GM19193 (cell line): ENCODE results near the gene CALML5.

Experiments
- POLR2A ChIP-seq: IDR thresholded peaks from 4 replicates; pipeline ENCODE4 v1.6.1; 2011; ENCODE audit not compliant: insufficient read depth, insufficient read length; ENCODE audit errors: extremely low read depth

Gene CALML5

DNA sequence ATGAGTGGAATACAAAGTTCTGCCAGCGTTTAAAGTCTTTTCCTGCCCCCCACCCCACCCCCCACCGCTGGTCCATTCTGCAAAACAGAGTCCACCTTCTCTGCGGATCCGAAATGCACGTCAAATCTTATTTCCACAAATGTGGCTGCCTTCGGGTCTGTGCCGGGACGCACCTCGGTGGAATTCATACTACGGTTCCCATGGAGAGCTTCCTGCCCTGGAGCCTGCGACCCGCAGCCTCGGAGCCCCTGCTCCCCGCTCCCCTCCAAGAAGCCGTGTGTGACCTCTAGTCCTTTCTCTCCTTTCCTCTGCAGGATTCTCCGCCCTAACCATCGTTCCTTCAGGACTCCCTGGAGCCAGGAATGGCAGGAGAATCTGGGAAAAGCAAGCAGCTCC is 12.5 kb upstream of the CALML5 start:
- no peak for TF ChIP-seq POLR2A

DNA sequence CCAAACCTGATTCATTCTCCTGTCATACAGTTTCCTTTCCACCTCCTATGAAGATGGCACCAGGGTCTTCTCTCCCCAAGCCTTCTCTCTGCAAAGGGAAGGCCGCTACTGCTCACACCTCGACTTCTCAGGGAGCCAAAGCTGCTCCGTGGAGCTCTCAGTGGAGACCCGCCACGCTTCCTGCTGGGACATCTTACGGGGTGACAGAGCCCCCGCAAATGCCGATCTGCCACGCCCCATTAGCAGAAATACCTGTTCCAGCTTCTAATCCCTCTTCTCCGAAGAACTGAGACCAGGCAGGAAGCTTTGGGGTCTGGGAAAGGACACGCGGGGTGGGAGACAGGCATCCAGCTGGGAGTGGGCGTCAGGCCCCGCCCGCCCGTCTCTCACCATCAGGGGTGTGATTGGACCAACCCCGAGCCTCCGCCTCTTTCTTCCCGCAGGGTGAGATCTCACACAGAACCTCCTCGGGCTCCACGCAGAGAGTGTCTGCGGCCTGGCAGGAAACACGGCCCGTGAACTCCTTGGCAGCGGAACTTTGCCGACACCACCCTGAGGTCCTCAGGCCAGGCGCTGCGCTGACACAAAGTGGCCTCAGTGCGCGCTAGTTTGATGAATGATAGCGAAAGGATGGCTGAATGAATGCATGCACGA is 12.0 kb upstream of the CALML5 start:
- no peak for TF ChIP-seq POLR2A

DNA sequence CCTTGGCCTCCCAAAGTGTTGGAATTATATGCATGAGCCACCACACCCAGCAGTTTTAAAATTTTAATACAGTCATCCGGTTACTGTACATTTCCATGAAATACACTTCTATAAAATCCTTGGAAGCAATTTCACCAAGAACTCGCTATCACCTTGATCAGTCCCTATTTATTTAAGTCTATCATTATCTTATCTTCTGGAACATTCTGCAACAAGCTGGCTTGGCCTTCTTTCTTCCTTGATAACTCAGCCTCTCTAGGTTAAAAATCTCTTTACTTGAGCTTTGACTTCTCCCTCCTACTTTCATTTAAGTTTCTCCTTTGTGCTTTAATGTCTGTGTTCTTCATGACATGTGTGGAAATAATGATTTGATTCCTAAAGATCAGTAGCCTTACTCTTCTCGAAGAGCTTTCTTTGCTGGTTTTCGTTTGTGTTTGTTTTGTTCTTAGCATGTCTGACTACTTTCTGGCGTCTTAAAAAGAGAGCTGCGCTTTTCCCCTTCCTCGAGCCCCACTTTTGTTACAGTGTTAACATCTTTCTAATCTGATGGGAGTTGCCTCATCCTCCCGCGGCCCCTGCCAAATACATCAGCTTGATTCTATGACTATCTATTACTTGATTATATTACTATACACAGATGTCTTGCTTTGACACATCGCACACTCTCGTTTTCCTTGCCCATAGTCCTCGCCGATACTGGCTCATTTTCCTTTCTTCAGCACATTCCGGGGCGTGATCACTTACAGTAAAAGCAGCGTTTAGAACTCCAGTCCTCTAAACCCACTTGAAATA is 11.1 kb upstream of the CALML5 start:
- TF ChIP-seq POLR2A: no peak

DNA sequence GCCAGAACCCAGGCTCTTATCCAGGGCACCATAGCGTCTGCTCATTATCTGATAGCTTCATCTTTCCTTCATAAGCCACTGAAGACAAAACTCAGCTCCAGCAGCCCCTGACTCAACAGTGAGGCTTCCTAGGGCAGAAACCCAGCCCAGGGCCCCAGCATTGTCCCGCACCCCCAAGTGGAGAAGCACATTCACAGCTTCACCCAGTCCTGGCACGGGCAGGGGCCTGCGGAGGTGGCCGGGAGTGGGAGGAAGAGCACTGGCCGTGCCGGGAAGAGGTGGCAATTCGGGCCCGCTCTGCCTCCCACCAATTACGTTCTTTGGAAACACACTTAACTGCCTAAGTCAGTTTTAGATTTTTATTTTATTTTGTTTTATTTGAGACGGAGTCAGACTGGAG is 10.3 kb upstream of the CALML5 start:
- TF ChIP-seq POLR2A: no peak

DNA sequence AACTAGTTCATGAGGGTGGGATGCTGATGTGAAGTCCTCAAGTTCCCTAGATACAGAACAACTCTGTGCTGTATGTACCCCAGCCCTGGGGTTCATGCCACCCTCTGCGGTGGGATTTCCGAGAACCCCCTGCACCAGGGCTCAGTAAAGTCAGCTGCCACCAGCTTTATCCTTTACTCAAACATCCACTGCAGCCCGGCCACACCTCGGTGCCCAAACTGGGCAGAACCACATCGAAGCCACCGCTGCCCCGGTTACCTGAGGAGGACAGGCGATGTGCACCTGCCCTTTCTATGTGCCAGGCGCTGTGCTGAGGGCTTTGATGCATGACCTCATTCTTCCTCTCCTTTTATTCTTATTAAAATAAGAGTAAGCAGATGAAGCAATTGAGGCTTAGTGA is 9.9 kb upstream of the CALML5 start:
- no peak for TF ChIP-seq POLR2A

DNA sequence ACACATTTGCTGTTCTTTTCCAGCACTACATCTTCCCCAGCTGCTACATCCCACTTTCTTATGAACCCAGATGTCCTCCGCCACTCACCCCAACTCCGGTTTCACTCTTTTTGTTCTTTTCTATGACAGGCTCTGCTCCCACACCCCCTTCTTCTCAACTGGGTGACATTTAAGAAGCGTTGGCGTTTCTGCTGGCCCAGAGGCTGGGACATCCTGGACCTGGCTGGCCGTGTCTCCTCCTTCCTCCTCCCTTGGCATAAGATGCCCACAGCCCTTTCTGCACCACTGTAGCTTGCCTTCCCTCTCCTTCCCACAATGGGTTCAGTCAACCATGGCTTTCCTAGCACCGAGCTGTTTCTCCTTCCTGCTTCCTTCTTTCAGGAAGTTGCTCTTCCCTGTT is 9.4 kb upstream of the CALML5 start:
- TF ChIP-seq POLR2A: no peak

DNA sequence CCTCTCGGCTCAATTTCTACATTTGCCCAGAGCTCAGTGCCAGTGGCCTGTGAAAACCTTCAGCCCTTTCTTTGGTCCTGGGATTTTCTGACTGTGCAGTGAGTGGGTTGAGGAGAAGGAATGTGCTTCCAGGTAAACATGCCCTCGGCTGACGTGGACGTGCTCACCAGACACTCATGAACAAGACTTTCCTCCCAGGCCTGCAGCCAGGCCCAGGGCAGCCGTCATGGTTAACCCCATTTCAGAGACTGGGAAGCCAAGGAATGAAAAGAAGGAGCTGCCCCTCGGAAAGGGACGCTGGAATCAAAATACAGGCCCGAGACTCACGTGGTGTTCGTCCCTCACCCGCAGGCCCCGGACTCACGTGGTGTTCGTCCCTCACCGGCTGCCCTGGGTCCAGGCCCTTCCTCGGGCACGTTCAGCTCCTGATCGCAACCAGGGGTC is 8.8 kb upstream of the CALML5 start:
- no peak for TF ChIP-seq POLR2A

DNA sequence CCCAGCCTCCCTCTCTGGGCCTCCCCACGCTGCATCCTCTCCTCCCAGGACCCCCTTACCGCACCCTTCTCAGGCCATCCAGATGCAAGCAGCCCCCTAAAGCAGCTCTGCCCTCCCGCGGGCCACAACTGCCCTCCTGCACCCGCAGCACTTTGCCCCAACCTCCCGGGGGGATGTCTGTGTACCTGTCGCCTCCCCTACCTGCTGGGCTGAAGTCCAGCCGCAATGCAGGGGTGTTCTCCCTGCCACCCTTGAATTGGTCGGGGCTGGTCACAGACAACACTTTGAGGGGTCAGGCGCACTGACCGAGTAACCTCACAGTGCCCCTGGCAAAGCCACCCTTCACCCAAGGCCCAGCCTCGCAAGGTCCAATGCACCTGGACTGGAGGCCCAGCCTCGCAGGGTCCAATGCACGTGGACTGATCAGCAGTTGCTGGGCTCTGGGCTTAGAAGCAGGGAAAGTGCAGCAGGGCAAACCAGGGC is 8.3 kb upstream of the CALML5 start:
- TF ChIP-seq POLR2A: no peak

DNA sequence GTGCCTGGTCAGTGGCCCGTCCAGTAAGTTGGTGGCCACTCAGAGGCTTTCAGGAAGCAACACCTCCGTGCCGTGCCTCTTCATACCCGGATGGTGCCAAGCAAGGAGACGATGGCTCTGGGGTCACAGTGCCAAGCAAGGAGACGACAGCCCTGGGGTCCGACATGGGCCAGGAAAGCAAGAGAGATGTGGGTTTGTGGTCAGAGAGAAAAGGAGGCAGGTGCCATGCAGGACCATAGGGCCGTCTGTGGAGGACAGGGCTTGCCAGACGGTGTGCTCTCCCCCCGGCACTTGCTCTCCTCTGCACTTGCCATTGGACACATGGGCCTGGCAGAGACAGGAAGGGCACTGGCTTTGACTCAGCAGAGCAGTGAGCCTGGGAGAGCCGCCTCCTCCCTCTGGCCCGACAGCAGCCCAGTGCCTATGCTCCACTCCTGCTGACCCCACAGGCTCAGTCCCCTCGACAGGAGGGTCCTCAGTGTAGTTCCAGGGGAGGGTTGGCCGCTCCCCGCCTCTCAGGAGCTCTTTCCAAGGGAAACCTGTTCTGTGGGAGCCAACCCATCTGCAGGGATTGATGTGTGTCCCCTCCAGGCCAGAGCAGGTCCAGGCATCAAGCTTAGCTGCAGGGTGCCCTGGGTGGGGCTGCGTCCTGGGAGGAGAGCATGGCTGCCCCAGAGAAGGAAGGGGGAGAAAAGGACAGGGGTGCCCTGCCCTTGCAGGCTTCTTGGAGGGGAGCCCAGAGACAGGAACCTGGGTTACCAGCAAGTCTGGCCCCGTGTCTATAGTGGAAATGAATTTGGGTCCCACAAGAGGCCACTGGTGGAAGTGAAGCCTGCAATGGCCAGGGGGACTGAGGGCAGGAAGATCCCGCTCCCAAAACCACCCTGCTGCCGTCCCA is 7.6 kb upstream of the CALML5 start:
- TF ChIP-seq POLR2A: no peak

DNA sequence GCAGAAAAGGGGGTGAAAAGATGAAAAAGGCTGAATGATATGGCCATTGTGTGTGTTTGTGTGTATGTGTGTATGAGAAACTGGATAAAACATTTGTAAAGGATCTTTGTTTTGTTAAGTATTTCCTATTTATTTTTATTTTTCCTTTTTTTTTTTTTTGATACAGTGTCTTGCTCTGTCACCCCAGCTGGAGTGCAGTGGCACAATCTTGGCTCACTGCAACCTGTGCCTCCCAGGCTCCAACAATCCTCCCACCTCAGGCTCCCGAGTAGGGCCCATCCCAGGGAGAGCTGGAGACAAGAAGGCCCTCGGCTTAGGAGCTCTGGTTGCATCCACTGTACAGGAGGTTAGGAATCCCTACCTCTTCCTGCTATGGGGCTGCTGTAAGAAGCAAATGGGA is 6.9 kb upstream of the CALML5 start:
- TF ChIP-seq POLR2A: no peak

DNA sequence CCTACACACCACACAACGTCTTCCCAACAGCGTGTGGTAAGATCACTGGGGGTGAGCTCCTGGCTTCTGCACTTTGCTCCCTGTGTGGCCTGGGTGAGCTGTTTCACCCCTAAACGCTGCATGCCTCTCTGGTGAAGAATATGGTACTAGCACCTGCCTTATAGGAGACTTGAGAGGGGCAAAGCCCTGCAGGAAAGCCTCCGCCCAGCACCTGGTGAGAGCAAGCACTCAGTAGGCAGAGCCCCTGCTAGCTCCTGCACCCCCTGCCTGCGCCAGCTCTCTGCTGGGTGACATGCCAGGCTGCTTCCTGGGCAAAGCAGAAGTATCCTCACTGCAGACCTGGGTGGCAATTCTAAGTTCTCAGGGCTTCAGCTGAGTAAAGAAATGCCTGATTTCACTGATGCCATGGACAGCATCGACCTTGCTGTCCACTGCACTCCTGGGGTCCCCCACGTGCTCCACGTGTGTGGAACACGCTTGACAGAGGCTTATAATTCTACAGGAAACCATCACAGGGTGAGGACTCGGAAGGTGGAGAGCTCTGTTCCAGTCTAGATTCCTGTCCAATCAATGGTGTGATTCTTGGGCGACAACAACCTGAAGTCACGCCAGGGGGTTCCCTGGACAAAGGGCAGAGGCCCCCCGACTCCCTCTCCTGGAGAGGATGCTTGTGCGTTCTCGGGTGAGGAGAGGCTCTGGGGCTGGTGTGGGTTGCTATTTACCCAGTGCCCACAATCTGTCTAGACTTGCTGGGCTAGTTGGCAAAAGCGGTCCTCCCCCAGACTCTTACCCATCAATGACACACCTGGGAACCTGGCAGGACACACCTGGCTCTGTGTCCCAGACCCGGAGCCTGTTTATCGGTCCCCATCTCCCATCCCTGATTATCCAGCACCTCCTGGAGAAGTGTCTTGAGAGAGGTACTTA is 5.0 kb upstream of the CALML5 start:
- no peak for TF ChIP-seq POLR2A

DNA sequence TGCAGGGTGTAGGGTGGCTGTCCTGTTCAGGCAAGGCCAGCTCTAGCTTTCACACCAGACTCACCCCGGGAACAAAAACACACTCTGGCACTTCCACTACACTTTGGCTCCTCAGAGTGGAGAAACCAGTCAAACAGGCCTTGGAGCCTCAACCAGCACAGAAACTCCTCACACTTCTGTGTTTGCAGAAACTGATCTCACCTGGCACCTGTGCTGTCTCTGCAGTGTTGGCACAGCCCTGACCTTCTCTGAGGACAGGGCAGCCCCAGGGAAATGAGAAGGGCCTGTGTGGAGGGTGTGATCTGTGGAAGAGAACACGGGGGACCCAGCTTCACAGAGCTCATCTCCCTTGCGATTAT is 4.1 kb upstream of the CALML5 start:
- no peak for TF ChIP-seq POLR2A

DNA sequence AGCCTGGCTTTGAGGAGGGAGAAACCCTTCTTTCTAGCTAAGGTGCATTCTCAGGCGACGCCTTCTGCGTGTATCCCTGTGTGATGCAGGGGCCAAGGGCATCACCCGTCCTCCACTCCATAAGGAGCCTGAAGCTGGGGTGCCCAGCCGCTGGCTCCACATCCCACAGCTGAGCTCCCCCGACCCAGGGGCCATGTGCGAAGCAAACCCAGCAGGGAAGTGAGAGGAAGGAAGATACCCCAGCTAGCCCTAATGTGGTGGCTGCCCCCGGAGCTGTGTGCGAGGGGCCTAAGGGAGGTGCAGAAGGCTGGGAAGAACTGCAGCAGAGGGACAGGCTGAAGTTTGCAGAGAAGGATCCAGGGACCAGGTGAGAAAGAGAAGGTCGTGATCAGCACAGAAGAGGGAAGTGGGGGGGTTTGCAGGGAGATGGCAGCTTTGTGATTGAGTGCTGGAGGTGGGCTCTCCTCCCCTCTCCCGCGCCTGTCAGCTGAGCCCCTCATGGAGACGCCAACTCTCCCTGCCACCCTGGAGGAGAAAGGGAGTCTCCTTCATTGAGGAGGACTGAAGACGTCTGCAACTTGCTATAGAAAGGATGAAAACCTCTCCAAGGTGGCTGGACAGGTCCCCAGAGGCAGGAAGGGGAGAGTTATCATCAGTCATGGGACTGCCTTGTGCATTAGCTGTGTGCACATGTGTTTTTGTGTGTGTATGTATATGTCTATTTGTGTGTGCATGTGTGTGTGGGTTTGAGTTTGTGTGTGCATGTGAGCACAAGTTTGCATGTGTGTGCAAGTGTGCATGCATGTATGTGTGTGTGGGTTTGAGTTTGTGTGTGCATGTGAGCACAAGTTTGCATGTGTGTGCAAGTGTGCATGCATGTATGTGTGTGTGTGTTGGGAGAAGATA is 3.5 kb upstream of the CALML5 start:
- no peak for TF ChIP-seq POLR2A

DNA sequence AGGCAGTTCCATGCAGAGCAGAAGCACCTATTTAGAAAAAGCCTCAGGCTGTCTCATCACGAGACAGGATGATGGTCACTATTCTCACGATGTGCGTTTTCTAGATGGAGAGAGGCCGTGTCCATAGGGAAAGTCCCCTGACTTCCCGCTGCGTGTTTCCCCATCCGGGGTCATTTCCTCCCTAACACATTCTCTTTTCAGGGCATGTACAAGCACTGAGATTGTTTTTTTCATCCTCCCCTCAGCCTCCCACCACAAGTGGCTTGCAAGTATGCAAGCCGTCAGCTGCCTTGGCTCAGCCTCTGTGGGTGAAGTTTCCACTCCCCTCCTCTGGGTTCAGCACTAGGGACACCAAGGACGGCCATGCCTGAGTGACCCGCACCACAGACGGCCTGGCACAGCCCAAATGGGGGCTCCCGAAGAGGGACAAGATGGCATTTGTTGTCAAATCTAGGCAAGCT is 2.7 kb upstream of the CALML5 start:
- no peak for TF ChIP-seq POLR2A

DNA sequence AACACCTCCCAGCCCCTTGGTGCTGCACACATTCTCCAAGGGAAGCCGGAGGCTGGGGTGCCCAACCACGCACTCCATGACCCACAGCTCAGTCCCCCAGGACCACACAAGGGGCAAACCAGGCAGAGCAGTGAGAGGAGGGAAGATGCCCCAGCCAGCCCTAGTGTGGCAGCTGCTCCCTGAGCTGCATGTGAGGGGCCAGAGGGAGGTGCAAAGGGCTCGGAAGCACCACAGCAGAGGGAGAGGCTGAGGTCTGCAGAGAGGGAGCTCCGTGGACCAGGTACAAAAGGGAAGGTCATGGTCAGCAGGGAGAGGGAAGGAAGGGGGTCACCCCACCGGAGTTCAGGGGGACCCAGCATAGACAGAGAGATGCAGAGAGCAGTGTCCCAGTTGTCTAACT is 1.5 kb upstream of the CALML5 start:
- TF ChIP-seq POLR2A: no peak
